GM19467 (cell line): Measurements from ENCODE around the gene ERG.

Experiments
- ATAC-seq: cut with Tn5 transposase; IDR thresholded peaks from one replicate; pipeline ENCODE4 v1.9.1; 2021; ENCODE audit warnings: mild to moderate bottlenecking, moderate library complexity; ENCODE audit not compliant: unreplicated experiment

Gene ERG

GRCh38 chr21:38341546-38342012 lies 156.7 kb downstream of the ERG start:
- no peak for ATAC-seq

- ATAC-seq, result no peak
Observed at GRCh38 chr21:38340131-38340530, 158.1 kb downstream of the ERG start.

GRCh38 chr21:38337793-38338192 lies 160.5 kb downstream of the ERG start:
- no peak for ATAC-seq

GRCh38 chr21:38334866-38335265 lies 163.4 kb downstream of the ERG start:
- no peak for ATAC-seq

GRCh38 chr21:38333301-38334272 lies 164.7 kb downstream of the ERG start:
- no peak for ATAC-seq

GRCh38 chr21:38330666-38331065 lies 167.6 kb downstream of the ERG start:
- no peak for ATAC-seq
